ENCODE results near the gene POLG. TPM values are rescaled to one million over a fixed set of nuclear protein-coding genes. Genes with fewer than 3 reads are reported as not detected.

The POLG gene
- total and polyA plus RNA-seq, 2 of the 13 experiments (the other 11 are each of a cell fraction or from before 2014, with no cell fraction given), result 26.6 to 35.5 TPM

DNA sequence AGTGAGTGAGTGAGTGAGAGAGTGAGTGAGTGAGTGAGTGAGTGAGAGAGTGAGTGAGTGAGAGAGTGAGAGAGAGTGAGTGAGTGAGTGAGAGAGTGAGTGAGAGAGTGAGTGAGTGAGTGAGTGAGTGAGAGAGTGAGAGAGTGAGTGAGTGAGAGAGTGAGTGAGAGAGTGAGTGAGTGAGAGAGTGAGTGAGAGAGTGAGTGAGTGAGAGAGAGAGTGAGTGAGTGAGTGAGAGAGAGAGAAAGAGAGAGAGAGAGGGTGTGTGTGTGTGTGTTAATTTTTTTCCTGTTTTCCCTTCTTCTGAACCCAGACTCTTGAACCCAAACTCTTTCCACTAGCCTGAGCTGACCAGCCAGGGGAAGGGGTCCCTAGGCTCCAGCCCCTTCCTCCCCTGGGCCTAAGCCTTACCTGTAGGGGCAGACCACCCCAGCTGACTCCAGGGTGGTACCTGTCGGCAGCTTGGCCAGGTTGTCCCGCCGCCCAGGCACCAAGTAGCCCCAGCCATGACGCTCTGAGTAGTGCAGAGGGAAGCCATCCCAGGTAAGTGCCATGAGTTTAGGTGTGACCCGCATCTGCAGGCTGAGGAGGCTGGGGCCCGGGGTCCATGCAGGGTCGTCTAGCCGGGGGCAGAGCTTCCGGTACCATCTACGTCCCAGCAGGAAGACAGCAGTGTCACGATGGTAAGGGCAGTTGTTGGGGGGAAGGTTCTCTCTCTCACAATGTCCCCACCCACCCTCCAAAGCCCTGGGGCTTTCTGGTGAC lies 9.4 kb downstream of the POLG start:
- H3K4me1 ChIP-seq (ENCODE audit: insufficient read depth, low read length), result peaks cover 23% of the 10 kb centered on the region
- H3K9ac ChIP-seq (ENCODE audit: insufficient read depth, low read depth, low read length), result no peak overlapping the region
- H3K4me2 ChIP-seq (ENCODE audit: low read depth, low read length), result no peak overlapping the region
- peaks cover 59 to 95% of the 10 kb centered on the region in 2 experiments for H3K36me3 ChIP-seq (replicated peaks in 1 of 2; ENCODE audit: control insufficient read depth in 1 of 2, insufficient read depth in 2 of 2, low read length in 2 of 2)
- H3K27ac ChIP-seq (ENCODE audit: extremely low read length, insufficient read depth, low read length), result no peak overlapping the region
- intact Hi-C loops (cut with micrococcal nuclease; ENCODE audit: unreplicated experiment), result no loop called here
- in situ Hi-C loops (cut with HindIII; ENCODE audit: extremely low pct_ligation_motif_present, low pct_unique_long_range_greater_than_20kb), result no loop called here
- no TSS peak for BruUV-seq (replicated peaks)
- H3K4me3 ChIP-seq (replicated peaks in 1 of 3; ENCODE audit: insufficient read depth in 1 of 3, low read depth in 2 of 3, low read length in 3 of 3), result no peak overlapping the region
- DNase-seq (ENCODE audit: low spot score) (no peak), ATAC-seq (no peak), FAIRE-seq (no peak)
- ChIA-PET CTCF (ENCODE audit: low intra/inter-chr PET ratio, low total read pairs) (no interaction called here), POLR2A (no interaction called here)
- peaks cover 3% of the 10 kb centered on the region for H4K20me1 ChIP-seq (ENCODE audit: insufficient read depth, low read length)
- H3K79me2 ChIP-seq (ENCODE audit: insufficient read depth, low read length), result no peaks in the 10 kb centered on the region
- WGBS (ENCODE audit: low lambda C conversion rate), result 100% methylated on average over 3 of the region's 11 CpGs
- H2AFZ ChIP-seq (ENCODE audit: low read length), result no peak overlapping the region
- no peaks in the 10 kb centered on the region; a peak in 1 of 5 replicates for H3K27me3 ChIP-seq (ENCODE audit: control insufficient read depth in 1 of 2, insufficient read depth in 2 of 2, low read length in 2 of 2)
- no peaks in the 10 kb centered on the region for H3K9me3 ChIP-seq (ENCODE audit: low read length)
- TF ChIP-seq SOX13 (IDR thresholded peaks at IDR 0.05) (no peak), SOX13 (CRISPR knock-in tag; conservative IDR thresholded peaks at IDR 0.05 in 1 of 2, IDR thresholded peaks at IDR 0.05 in 1 of 2) (no peak), NONO (IDR thresholded peaks at IDR 0.05) (no peak), NONO (CRISPR knock-in tag; conservative IDR thresholded peaks at IDR 0.05) (no peak), CBX2 (IDR thresholded peaks at IDR 0.05; ENCODE audit: low read depth, low read length) (no peak), CBX2 (CRISPR knock-in tag; IDR thresholded peaks at IDR 0.05; ENCODE audit: low read depth) (no peak), XRCC5 (optimal IDR thresholded peaks at IDR 0.05; ENCODE audit: low read length) (no peak), ZNF451 (CRISPR knock-in tag; IDR thresholded peaks at IDR 0.05) (no peak), HOXA7 (CRISPR knock-in tag; IDR thresholded peaks at IDR 0.05) (no peak), AGO2 (optimal IDR thresholded peaks at IDR 0.05; ENCODE audit: low read depth, low read length) (peak; percentile 50), REL (CRISPR knock-in tag; conservative IDR thresholded peaks at IDR 0.05) (no peak), TCF12 (IDR thresholded peaks at IDR 0.05) (no peak), TCF12 (CRISPR knock-in tag; IDR thresholded peaks at IDR 0.05) (no peak), SIX1 (CRISPR knock-in tag; IDR thresholded peaks at IDR 0.05; ENCODE audit: borderline replicate concordance) (no peak), ZNF207 (IDR thresholded peaks at IDR 0.05; ENCODE audit: borderline replicate concordance) (no peak), ZBTB20 (CRISPR knock-in tag; IDR thresholded peaks at IDR 0.05; ENCODE audit: borderline replicate concordance, low read depth) (no peak), ZNF83 (CRISPR knock-in tag; IDR thresholded peaks at IDR 0.05; ENCODE audit: borderline replicate concordance) (no peak), NR2F2 (IDR thresholded peaks at IDR 0.05; ENCODE audit: borderline replicate concordance, low read depth) (no peak), NR3C1 (CRISPR knock-in tag; IDR thresholded peaks at IDR 0.05) (no peak), ASH2L (IDR thresholded peaks at IDR 0.05; ENCODE audit: insufficient read length, low read depth, low read length) (peak; percentile 90), LCORL (IDR thresholded peaks at IDR 0.05) (no peak), LCORL (CRISPR knock-in tag; IDR thresholded peaks at IDR 0.05) (no peak)
- TF ChIP-seq, protein P1, sequence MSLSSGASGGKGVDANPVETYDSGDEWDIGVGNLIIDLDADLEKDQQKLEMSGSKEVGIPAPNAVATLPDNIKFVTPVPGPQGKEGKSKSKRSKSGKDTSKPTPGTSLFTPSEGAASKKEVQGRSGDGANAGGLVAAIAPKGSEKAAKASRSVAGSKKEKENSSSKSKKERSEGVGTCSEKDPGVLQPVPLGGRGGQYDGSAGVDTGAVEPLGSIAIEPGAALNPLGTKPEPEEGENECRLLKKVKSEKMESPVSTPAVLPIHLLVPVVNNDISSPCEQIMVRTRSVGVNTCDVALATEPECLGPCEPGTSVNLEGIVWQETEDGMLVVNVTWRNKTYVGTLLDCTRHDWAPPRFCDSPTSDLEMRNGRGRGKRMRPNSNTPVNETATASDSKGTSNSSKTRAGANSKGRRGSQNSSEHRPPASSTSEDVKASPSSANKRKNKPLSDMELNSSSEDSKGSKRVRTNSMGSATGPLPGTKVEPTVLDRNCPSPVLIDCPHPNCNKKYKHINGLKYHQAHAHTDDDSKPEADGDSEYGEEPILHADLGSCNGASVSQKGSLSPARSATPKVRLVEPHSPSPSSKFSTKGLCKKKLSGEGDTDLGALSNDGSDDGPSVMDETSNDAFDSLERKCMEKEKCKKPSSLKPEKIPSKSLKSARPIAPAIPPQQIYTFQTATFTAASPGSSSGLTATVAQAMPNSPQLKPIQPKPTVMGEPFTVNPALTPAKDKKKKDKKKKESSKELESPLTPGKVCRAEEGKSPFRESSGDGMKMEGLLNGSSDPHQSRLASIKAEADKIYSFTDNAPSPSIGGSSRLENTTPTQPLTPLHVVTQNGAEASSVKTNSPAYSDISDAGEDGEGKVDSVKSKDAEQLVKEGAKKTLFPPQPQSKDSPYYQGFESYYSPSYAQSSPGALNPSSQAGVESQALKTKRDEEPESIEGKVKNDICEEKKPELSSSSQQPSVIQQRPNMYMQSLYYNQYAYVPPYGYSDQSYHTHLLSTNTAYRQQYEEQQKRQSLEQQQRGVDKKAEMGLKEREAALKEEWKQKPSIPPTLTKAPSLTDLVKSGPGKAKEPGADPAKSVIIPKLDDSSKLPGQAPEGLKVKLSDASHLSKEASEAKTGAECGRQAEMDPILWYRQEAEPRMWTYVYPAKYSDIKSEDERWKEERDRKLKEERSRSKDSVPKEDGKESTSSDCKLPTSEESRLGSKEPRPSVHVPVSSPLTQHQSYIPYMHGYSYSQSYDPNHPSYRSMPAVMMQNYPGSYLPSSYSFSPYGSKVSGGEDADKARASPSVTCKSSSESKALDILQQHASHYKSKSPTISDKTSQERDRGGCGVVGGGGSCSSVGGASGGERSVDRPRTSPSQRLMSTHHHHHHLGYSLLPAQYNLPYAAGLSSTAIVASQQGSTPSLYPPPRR (CRISPR knock-in tag; IDR thresholded peaks at IDR 0.05; ENCODE audit: borderline replicate concordance), result no peak

All from HepG2 (cell line).